ENCODE measurements around the gene PRKAG2. TPM values are rescaled to one million over a fixed set of nuclear protein-coding genes. Genes with fewer than 3 reads are reported as not detected.

The PRKAG2 gene
- total and polyA plus RNA-seq, 2 experiments from 2014 or later = 9.1 to 14.9 TPM

- Histone ChIP-seq H3F3A (replicated peaks; ENCODE audit: low read depth) (no peaks in the 10 kb centered on the region), H3K27ac (ENCODE audit: low read depth) (no peak overlapping the region), H3K36me3 (ENCODE audit: insufficient read depth) (no peaks in the 10 kb centered on the region), H3K79me2 (replicated peaks; ENCODE audit: insufficient read depth) (no peaks in the 10 kb centered on the region), H4K20me1 (replicated peaks; ENCODE audit: insufficient read depth) (no peaks in the 10 kb centered on the region), H3K4me2 (no peak overlapping the region), H2AFZ (no peak overlapping the region), H3K27me3 (ENCODE audit: insufficient read depth) (no peaks in the 10 kb centered on the region), H3K4me3 (no peak overlapping the region), H3K4me1 (ENCODE audit: insufficient read depth) (no peaks in the 10 kb centered on the region), H3K9me2 (ENCODE audit: insufficient read depth) (peaks cover 5% of the 10 kb centered on the region; the same call in 1 of the 2 replicates)
- TF ChIP-seq ZNF114 (CRISPR knock-in tag; IDR thresholded peaks at IDR 0.05) = no peak
- TF ChIP-seq ZNF331 (CRISPR knock-in tag; IDR thresholded peaks at IDR 0.05; ENCODE audit: low read depth) = no peak
- no peak for TF ChIP-seq STAT1 (IDR thresholded peaks at IDR 0.05; ENCODE audit: unreplicated experiment)
- TF ChIP-seq JUNB (IDR thresholded peaks at IDR 0.05; ENCODE audit: unreplicated experiment) = no peak
- no peak for TF ChIP-seq CREB1 (CRISPR knock-in tag; IDR thresholded peaks at IDR 0.05; ENCODE audit: low read depth)
- no peak for TF ChIP-seq EZH2 (IDR thresholded peaks at IDR 0.05; ENCODE audit: low read depth, unreplicated experiment)
- no peak for TF ChIP-seq POLR2AphosphoS5 (IDR thresholded peaks at IDR 0.05; ENCODE audit: low read depth)
- TF ChIP-seq, protein P1, sequence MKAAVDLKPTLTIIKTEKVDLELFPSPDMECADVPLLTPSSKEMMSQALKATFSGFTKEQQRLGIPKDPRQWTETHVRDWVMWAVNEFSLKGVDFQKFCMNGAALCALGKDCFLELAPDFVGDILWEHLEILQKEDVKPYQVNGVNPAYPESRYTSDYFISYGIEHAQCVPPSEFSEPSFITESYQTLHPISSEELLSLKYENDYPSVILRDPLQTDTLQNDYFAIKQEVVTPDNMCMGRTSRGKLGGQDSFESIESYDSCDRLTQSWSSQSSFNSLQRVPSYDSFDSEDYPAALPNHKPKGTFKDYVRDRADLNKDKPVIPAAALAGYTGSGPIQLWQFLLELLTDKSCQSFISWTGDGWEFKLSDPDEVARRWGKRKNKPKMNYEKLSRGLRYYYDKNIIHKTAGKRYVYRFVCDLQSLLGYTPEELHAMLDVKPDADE (IDR thresholded peaks at IDR 0.05) = no peak
- Mint-ChIP-seq H3K27me3 (ENCODE audit: insufficient read depth, low read depth, poor library complexity) (peaks cover under 1% of the 10 kb centered on the region), H3K27ac (no peak overlapping the region), H3K4me1 (peaks cover 4% of the 10 kb centered on the region; the same call in 2 of the 3 replicates), H3K9me3 (no peaks in the 10 kb centered on the region), H3K36me3 (ENCODE audit: low read depth) (no peaks in the 10 kb centered on the region), H3K4me3 (no peak overlapping the region)
- ATAC-seq = no peak
- no peak for DNase-seq (ENCODE audit: low spot score)
These were observed 8.3 kb upstream of the PRKAG2 start for GRCh38 chr7:151885202-151885580.

DNA sequence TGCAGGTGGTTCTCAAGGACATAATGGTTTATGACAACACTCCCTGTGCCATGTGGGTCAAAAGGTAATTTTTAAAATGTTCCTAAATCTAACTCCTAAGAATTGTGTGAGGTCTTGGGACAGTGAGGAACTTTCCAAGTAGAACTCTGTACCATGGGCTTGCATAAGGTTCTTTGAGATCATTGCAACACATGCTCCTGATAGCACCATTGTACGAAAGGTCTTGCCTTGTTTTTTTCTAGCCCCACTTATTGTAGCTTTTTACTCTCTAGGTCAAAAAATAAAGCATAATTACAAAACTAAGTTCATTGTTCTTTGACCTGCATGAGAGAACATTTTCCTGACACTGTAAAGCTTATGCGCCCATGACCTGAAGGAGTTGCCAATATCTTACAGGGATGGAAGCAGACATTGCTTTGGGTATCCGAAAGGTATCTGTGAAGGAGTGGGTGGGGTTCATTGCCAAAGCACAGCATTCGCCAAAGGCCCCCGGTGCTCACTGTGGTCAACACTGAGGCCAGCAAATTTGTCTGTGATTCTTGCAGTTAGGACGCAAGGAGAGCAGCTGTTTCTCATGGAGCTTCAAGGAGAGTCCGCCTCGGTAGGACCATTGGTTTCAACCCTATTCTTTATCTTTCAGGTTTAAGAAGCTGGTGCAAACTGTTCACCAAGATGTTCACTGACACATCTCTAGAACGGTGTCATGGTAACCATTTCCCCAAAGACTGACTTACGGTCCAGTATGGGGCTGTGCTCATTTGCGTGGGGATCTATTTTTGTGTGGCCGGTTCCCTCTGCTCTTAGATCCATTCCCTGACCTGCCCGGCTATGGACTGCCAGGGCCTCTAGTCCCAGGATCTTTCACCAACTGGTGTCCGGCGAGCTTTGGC lies 7.6 kb upstream of the PRKAG2 start:
- Mint-ChIP-seq H3K9me3 (no peaks in the 10 kb centered on the region), H3K27me3 (ENCODE audit: insufficient read depth, low read depth, poor library complexity) (peaks cover 7% of the 10 kb centered on the region), H3K4me1 (peaks cover 4% of the 10 kb centered on the region; the same call in 2 of the 3 replicates), H3K36me3 (ENCODE audit: low read depth) (no peaks in the 10 kb centered on the region), H3K27ac (no peak overlapping the region), H3K4me3 (no peak overlapping the region)
- Histone ChIP-seq H3K4me2 (no peak overlapping the region), H3K27me3 (ENCODE audit: insufficient read depth) (peaks cover 2% of the 10 kb centered on the region; the same call in 1 of the 2 replicates), H3K36me3 (ENCODE audit: insufficient read depth) (no peaks in the 10 kb centered on the region), H3K4me1 (ENCODE audit: insufficient read depth) (no peaks in the 10 kb centered on the region), H4K20me1 (replicated peaks; ENCODE audit: insufficient read depth) (no peaks in the 10 kb centered on the region), H3K79me2 (replicated peaks; ENCODE audit: insufficient read depth) (no peaks in the 10 kb centered on the region), H3K9me2 (ENCODE audit: insufficient read depth) (peaks cover 5% of the 10 kb centered on the region; the same call in 1 of the 2 replicates), H3K27ac (ENCODE audit: low read depth) (no peak overlapping the region), H3K4me3 (no peak overlapping the region), H3F3A (replicated peaks; ENCODE audit: low read depth) (no peaks in the 10 kb centered on the region), H2AFZ (no peak overlapping the region)
- ATAC-seq (no peak), DNase-seq (ENCODE audit: low spot score) (no peak)
- TF ChIP-seq ZNF331 (CRISPR knock-in tag; IDR thresholded peaks at IDR 0.05; ENCODE audit: low read depth) = no peak
- TF ChIP-seq ZNF114 (CRISPR knock-in tag; IDR thresholded peaks at IDR 0.05) = no peak
- no peak for TF ChIP-seq NANOG (IDR thresholded peaks at IDR 0.05; ENCODE audit: borderline replicate concordance)
- TF ChIP-seq EZH2 (IDR thresholded peaks at IDR 0.05; ENCODE audit: low read depth, unreplicated experiment) = no peak
- no peak for TF ChIP-seq JUNB (IDR thresholded peaks at IDR 0.05; ENCODE audit: unreplicated experiment)
- no peak for TF ChIP-seq POLR2AphosphoS5 (IDR thresholded peaks at IDR 0.05; ENCODE audit: low read depth)
- TF ChIP-seq EZH2phosphoT487 (IDR thresholded peaks at IDR 0.05; ENCODE audit: unreplicated experiment) = no peak
- TF ChIP-seq CREB1 (CRISPR knock-in tag; IDR thresholded peaks at IDR 0.05; ENCODE audit: low read depth) = no peak
- TF ChIP-seq, protein P1 (IDR thresholded peaks at IDR 0.05) = no peak
- TF ChIP-seq, protein P2, sequence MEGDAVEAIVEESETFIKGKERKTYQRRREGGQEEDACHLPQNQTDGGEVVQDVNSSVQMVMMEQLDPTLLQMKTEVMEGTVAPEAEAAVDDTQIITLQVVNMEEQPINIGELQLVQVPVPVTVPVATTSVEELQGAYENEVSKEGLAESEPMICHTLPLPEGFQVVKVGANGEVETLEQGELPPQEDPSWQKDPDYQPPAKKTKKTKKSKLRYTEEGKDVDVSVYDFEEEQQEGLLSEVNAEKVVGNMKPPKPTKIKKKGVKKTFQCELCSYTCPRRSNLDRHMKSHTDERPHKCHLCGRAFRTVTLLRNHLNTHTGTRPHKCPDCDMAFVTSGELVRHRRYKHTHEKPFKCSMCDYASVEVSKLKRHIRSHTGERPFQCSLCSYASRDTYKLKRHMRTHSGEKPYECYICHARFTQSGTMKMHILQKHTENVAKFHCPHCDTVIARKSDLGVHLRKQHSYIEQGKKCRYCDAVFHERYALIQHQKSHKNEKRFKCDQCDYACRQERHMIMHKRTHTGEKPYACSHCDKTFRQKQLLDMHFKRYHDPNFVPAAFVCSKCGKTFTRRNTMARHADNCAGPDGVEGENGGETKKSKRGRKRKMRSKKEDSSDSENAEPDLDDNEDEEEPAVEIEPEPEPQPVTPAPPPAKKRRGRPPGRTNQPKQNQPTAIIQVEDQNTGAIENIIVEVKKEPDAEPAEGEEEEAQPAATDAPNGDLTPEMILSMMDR (conservative IDR thresholded peaks at IDR 0.05; ENCODE audit: low read depth in 2 of 2) = no peak
- TF ChIP-seq, protein P3, sequence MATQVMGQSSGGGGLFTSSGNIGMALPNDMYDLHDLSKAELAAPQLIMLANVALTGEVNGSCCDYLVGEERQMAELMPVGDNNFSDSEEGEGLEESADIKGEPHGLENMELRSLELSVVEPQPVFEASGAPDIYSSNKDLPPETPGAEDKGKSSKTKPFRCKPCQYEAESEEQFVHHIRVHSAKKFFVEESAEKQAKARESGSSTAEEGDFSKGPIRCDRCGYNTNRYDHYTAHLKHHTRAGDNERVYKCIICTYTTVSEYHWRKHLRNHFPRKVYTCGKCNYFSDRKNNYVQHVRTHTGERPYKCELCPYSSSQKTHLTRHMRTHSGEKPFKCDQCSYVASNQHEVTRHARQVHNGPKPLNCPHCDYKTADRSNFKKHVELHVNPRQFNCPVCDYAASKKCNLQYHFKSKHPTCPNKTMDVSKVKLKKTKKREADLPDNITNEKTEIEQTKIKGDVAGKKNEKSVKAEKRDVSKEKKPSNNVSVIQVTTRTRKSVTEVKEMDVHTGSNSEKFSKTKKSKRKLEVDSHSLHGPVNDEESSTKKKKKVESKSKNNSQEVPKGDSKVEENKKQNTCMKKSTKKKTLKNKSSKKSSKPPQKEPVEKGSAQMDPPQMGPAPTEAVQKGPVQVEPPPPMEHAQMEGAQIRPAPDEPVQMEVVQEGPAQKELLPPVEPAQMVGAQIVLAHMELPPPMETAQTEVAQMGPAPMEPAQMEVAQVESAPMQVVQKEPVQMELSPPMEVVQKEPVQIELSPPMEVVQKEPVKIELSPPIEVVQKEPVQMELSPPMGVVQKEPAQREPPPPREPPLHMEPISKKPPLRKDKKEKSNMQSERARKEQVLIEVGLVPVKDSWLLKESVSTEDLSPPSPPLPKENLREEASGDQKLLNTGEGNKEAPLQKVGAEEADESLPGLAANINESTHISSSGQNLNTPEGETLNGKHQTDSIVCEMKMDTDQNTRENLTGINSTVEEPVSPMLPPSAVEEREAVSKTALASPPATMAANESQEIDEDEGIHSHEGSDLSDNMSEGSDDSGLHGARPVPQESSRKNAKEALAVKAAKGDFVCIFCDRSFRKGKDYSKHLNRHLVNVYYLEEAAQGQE (IDR thresholded peaks at IDR 0.05; ENCODE audit: unreplicated experiment) = no peak
- no peak for TF ChIP-seq STAT1 (IDR thresholded peaks at IDR 0.05; ENCODE audit: unreplicated experiment)
